ENCODE measurements around the gene PHLDB1.
A peak's percentile ranks its signal among the peaks of the same experiment; 100 is the strongest.

The PHLDB1 gene

DNA sequence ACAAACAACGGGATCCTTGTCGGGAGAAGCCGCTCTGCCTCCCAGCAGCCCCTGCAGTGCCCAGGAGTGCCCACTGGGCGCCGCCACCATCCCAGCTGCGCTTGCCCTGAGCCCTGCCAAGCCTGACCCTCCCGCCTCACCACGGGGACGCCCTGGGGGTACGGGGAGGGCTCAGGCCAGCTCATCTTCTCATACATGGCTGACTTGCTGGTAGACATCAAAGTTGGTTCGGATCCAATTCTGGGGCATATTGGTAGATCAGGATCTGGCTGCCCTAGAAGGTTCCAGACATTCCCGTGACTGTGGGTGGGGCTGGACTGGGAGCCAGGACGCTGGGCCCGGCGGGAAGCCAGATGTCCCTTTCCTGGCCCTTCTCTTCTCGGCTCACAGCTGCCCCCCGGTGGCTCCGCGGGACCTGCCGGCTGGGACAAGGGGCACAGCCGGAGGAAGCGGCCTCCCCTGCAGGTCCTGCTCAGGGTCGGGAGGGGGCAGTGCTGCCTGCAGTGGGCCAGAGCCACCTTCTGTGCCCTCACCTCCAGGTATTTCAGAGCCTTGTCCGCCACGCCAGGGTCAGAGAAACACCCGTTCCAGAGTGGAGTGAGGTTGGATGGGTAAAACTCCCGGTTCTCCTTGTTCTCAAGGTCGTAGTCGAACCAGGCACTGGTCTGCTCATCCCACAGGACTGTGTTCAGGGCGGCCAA lies 82.6 kb downstream of the PHLDB1 start:
- H3K27ac Mint-ChIP-seq = peak overlapping the region; percentile 70
- ATAC-seq = peak; percentile 96
- peaks cover 13% of the 10 kb centered on the region for H3K27me3 Mint-ChIP-seq
- H3K36me3 Mint-ChIP-seq = no peaks in the 10 kb centered on the region
- peak overlapping the region; percentile 80 for H3K4me3 Mint-ChIP-seq
- H3K9me3 Mint-ChIP-seq = no peaks in the 10 kb centered on the region
- peaks cover 30% of the 10 kb centered on the region for H3K4me1 Mint-ChIP-seq

DNA sequence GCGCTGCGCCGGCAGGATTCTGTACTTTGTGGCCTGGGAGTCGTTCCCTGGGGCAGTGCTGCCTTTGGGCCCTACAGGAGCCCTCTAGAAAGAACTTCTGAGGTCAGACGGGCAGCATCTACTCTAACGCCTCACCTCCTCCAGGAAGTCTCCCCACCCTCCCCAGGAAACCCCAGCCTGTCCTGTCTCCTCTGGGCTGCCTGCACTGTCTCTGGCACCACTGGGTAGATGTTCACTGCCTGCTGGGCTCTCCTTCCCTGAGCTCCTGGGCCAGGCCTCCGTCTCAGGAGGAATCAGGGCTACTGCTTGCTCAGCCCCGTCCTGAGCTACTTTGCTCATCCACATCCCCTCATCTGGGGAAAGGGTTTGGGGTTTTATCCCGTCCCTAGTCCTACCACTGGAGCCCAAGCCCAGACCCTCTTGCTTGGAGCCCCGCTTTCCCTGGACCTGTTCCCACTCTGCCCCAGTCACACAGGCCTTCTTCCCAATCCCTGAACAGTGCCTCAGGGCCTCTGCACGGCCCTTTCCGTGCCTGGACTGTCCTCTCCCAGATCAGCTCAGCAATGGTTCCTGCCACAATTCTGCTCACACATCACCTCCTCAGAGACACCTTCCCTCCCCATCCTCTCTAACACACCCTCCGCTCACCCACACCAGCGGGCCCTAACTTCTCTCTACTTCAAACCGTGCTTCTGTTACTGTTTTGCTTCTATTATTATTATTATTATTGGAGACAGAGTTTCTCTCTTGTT lies 83.3 kb downstream of the PHLDB1 start:
- no peak for ATAC-seq
- Mint-ChIP-seq H3K4me1 (peaks cover 34% of the 10 kb centered on the region), H3K36me3 (no peaks in the 10 kb centered on the region), H3K27me3 (peaks cover 13% of the 10 kb centered on the region), H3K4me3 (peak overlapping the region; percentile 17), H3K9me3 (no peaks in the 10 kb centered on the region), H3K27ac (peak overlapping the region; percentile 9)

DNA sequence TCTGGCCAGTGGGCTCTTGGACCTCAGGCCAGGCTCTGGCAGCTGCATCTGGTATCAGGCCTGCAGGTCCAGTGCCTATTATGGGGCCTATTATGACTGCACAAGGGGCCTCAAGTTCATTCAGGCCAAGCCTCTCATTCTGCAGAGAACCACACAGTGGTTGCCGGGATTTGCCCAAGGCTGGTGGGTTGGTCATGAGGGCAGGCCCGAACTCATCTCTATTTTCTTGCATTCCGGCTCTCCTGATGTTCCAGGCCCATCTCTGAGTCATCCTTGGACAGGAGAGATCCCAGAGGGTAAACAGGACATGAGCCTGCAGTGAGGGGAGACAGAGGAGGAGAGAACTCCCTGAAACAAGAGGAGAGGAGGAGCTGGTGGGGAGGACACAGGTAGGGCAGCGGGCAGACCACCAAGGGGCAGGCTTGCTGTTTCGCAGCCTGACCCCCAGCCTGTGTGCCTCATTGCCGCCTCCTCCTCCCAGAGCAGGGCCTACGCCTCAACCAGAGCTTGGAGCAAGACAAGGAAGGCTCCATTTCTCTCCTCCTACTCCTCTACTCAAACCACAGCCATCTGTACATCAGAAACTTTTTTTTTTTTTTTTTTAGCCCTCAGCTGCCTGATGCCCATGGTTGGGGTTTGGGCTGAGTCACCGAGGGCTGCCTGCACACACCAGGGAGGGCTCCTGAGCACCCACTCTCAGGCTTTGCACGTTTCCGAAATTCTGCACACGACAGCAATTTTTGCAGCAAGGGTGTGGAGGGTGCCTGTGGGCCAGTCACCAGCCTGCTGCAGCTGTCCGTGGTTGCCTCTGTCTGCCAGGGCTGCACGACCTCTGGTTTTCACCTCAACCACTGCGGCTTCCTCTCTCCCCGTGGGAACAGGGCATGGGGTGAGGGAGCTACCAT lies 84.8 kb downstream of the PHLDB1 start:
- peak; percentile 49 for ATAC-seq
- H3K9me3 Mint-ChIP-seq = no peaks in the 10 kb centered on the region
- no peak overlapping the region for H3K27ac Mint-ChIP-seq
- H3K4me1 Mint-ChIP-seq = peaks cover 40% of the 10 kb centered on the region
- H3K36me3 Mint-ChIP-seq = no peaks in the 10 kb centered on the region
- H3K27me3 Mint-ChIP-seq = peaks cover 10% of the 10 kb centered on the region
- no peak overlapping the region for H3K4me3 Mint-ChIP-seq

DNA sequence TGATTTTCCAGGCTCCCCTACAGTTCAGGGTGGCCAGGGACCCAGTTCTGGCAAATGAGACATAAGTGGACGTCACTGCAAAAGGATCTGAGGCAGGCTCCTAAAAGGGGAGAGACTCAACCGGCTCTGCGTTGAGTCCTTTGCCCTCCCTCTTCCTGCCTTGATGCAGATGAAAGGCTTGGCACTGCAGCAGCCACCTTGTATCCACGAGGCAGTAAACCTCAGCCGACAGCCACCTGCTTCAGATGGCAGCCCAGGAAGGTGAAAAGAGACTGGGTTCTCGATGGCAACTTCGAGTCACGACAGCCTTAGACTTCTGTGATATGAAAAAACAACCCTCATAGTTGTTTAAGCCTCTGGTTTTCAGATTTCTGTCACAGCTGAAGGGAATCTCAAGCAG lies 86.8 kb downstream of the PHLDB1 start:
- no peak overlapping the region for H3K4me3 Mint-ChIP-seq
- no peaks in the 10 kb centered on the region for H3K27me3 Mint-ChIP-seq
- peaks cover 40% of the 10 kb centered on the region for H3K4me1 Mint-ChIP-seq
- no peak for ATAC-seq
- H3K36me3 Mint-ChIP-seq = no peaks in the 10 kb centered on the region
- H3K9me3 Mint-ChIP-seq = no peaks in the 10 kb centered on the region
- H3K27ac Mint-ChIP-seq = no peak overlapping the region

GRCh38 chr11:118694771-118695170 lies 87.4 kb downstream of the PHLDB1 start:
- no peak overlapping the region for H3K4me3 Mint-ChIP-seq
- no peak overlapping the region for H3K27ac Mint-ChIP-seq
- H3K4me1 Mint-ChIP-seq = peaks cover 41% of the 10 kb centered on the region

DNA sequence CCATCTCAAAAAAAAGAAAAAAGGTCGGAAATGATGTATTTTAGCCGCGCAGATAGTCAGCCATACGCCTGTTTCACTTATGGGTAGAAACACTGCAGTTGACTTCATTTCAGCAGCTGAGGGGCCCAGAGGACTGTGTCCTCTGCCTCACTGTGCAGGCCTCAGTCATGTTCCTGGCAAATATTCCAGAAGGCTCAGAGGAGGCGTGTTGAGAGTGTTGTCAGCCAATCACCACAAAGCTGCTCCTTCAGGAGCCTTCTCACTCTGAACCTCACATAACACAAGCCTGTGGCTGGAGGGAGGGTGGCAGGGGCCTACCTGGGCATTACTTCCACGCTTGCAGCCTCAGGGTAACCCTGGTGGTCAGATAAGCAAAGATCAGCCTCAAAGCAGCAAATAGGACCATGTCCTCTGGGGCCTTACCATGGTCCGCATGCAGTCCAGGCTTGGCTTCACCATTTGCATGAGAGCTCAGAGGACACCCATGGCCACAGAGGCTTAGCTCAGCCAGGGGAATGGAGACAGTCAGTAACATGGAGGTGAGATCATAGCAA lies 89.3 kb downstream of the PHLDB1 start:
- no peaks in the 10 kb centered on the region for H3K27me3 Mint-ChIP-seq
- ATAC-seq = no peak
- peaks cover 3% of the 10 kb centered on the region for H3K9me3 Mint-ChIP-seq
- H3K27ac Mint-ChIP-seq = no peak overlapping the region
- H3K4me3 Mint-ChIP-seq = no peak overlapping the region
- H3K4me1 Mint-ChIP-seq = peaks cover 37% of the 10 kb centered on the region
- H3K36me3 Mint-ChIP-seq = no peaks in the 10 kb centered on the region

More at GRCh38 chr11:118694771-118695170, 87.4 kb downstream of the PHLDB1 start:
- no peaks in the 10 kb centered on the region for H3K9me3 Mint-ChIP-seq
- no peak for ATAC-seq
- no peaks in the 10 kb centered on the region for H3K36me3 Mint-ChIP-seq
- no peaks in the 10 kb centered on the region for H3K27me3 Mint-ChIP-seq

DNA sequence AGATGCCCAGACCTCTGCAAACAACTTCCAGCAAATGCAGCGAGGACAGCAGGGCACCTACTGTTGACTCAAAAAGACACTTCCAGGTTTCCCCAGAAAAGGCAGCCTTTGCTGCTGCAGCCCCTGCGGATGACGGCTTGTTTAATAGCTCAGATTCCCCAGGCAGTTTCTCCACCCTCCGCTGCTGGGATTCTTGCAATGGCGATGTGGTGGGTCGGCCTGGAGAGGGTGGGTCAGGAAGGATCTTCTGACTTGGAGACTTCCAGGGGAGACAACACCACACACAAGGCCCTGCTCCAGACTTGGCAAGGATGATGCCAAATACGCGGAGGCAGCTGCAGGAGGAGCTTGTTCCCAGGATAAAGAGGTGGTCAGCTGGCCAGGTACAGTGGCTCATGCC lies 89.9 kb downstream of the PHLDB1 start:
- peaks cover 3% of the 10 kb centered on the region for H3K9me3 Mint-ChIP-seq

DNA sequence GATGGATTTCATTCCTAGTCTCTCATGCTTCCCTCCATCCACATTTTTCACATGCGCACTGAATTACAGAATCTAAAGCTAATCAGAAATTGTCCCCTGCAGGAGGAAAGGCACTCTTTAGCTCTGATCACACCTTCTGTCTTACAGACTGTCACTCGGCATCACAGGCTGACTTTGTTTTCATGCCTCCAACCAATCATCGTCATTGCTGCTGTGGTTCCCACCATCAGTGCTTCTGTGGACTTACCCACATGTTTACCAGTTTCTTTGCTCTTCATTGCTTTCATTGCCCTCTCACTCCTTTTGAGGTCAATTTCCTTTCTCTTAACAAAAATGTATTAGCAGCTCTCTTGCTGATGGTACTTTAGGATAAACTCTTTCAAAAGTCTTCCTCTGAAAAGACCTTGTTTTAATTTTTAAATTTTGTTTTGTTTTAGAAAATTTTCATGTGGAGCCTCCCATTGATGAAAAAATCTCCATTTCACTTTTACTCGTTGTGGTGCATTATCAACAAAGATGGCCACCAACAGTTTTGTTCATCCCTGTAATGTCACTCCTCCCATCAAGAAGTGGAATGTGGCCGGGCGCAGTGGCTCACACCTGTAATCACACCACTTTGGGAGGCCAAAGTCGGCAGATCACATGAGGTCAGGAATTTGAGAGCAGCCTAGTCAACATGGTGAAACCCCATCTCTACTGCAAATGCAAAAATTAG lies 92.2 kb downstream of the PHLDB1 start:
- H3K36me3 Mint-ChIP-seq = no peaks in the 10 kb centered on the region
- no peak overlapping the region for H3K27ac Mint-ChIP-seq
- no peak overlapping the region for H3K4me3 Mint-ChIP-seq
- peaks cover 21% of the 10 kb centered on the region for H3K4me1 Mint-ChIP-seq
- H3K9me3 Mint-ChIP-seq = peaks cover 3% of the 10 kb centered on the region
- ATAC-seq = no peak
- H3K27me3 Mint-ChIP-seq = no peaks in the 10 kb centered on the region

More for the DNA sequence above, 89.9 kb downstream of the PHLDB1 start:
- H3K4me1 Mint-ChIP-seq = peaks cover 31% of the 10 kb centered on the region
- no peaks in the 10 kb centered on the region for H3K27me3 Mint-ChIP-seq
- H3K36me3 Mint-ChIP-seq = no peaks in the 10 kb centered on the region
- H3K4me3 Mint-ChIP-seq = no peak overlapping the region
- no peak overlapping the region for H3K27ac Mint-ChIP-seq
- no peak for ATAC-seq

GRCh38 chr11:118703563-118704106 lies 96.2 kb downstream of the PHLDB1 start:
- peaks cover 28% of the 10 kb centered on the region for H3K4me1 Mint-ChIP-seq
- no peak overlapping the region for H3K27ac Mint-ChIP-seq
- no peaks in the 10 kb centered on the region for H3K36me3 Mint-ChIP-seq
- ATAC-seq = no peak
- no peaks in the 10 kb centered on the region for H3K27me3 Mint-ChIP-seq
- peaks cover 3% of the 10 kb centered on the region for H3K9me3 Mint-ChIP-seq
- no peak overlapping the region for H3K4me3 Mint-ChIP-seq

DNA sequence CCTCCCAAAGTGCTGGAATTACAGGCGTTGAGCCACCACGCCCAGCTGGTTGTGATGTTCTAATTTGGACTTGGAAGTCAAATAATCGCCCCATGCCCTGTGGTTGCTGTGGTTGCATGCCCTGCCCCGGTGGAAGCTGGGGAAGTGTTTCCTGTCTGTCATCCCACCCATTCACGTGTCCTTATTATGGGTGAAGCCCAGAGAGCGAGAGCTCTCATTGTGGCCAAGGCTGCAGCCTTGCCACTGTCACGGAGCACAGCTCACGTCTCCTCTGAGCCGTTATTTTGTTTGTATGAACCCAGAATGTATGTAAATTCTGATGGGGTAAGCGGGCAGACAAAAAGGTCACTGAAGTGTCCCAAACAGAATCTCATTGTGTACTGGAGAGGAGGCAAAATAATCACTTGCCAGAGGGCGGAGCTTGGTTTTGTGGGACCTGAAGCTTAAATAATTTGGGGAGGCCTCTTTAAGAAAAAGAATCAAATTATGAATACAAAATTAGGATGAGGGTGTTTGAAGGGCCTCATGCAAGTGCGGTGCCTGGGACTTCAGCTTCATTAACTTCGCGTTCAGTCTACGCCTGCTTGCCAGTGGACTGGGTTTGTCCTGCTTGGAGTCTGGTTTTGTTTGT lies 97.8 kb downstream of the PHLDB1 start:
- ATAC-seq = peak; percentile 66
- H3K4me3 Mint-ChIP-seq = peak overlapping the region; percentile 24
- H3K36me3 Mint-ChIP-seq = no peaks in the 10 kb centered on the region
- no peaks in the 10 kb centered on the region for H3K27me3 Mint-ChIP-seq
- H3K9me3 Mint-ChIP-seq = peaks cover 3% of the 10 kb centered on the region
- H3K27ac Mint-ChIP-seq = peak overlapping the region; percentile 61
- peaks cover 21% of the 10 kb centered on the region for H3K4me1 Mint-ChIP-seq

GRCh38 chr11:118705791-118706545 lies 98.6 kb downstream of the PHLDB1 start:
- H3K9me3 Mint-ChIP-seq = no peaks in the 10 kb centered on the region
- H3K36me3 Mint-ChIP-seq = no peaks in the 10 kb centered on the region
- peaks cover 17% of the 10 kb centered on the region for H3K4me1 Mint-ChIP-seq
- no peak overlapping the region for H3K4me3 Mint-ChIP-seq
- no peak for ATAC-seq
- H3K27ac Mint-ChIP-seq = no peak overlapping the region
- no peaks in the 10 kb centered on the region for H3K27me3 Mint-ChIP-seq

GRCh38 chr11:118706546-118706825 lies 99.1 kb downstream of the PHLDB1 start:
- no peaks in the 10 kb centered on the region for H3K9me3 Mint-ChIP-seq
- no peaks in the 10 kb centered on the region for H3K27me3 Mint-ChIP-seq
- H3K36me3 Mint-ChIP-seq = no peaks in the 10 kb centered on the region
- no peak overlapping the region for H3K27ac Mint-ChIP-seq
- ATAC-seq = no peak
- H3K4me3 Mint-ChIP-seq = no peak overlapping the region
- peaks cover 17% of the 10 kb centered on the region for H3K4me1 Mint-ChIP-seq
